8988T (cell line): ENCODE data around the gene M1AP.

Experiments used
- DNase-seq: peaks from one replicate; pipeline ENCODE4 v3.0.0; 2011

M1AP gene

GRCh38 chr2:74593826-74594772, 54.0 kb downstream of the M1AP start:
- DNase-seq = no peak

DNA sequence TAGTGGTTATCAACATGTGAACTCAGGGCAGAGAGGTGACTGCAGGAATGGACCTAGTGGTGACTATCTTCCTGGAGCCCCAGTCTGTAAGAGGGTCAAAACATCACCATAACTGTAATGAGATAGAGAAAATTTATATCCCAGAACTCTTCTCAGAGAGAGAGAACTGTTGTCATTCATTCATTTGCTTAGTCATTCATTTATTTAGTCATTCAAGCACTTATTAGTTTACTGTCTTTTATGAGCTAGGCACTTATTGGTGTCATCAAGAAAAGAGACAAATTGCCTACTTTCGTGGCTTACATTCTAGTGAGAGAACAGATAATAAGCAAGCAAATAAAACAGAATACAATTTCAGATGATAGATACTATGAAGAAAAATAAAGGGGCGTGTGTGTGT, 59.5 kb downstream of the M1AP start:
- DNase-seq = no peak

DNA sequence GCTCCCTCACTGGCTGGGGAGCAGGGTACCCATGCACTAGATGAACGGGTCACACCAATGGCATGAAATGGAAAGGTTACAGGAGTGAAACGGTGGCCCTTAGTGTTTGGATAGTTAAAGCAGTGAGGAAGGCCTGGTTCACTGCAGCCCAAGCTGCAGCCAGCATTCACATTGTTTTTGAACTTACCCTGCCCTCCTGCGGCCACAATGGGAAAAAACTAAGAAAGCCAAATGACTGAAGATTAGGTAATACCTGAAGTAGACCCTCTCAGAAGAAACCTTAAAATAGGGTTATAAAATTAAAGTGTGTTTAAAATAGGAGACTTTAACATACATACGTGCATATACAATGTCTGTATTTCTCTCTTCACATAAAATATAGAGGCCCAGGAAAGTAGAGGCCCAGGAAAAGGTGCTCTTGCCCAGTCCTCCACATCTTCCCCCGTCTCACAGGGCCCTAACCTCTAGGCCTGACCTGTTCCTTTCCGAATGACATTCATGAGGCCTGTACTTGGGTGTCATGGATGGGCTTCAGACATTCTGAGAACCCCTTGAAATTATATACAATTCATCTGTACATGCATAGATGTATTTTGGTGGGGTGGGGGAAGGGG, 60.4 kb downstream of the M1AP start:
- peak; percentile 26 for DNase-seq

DNA sequence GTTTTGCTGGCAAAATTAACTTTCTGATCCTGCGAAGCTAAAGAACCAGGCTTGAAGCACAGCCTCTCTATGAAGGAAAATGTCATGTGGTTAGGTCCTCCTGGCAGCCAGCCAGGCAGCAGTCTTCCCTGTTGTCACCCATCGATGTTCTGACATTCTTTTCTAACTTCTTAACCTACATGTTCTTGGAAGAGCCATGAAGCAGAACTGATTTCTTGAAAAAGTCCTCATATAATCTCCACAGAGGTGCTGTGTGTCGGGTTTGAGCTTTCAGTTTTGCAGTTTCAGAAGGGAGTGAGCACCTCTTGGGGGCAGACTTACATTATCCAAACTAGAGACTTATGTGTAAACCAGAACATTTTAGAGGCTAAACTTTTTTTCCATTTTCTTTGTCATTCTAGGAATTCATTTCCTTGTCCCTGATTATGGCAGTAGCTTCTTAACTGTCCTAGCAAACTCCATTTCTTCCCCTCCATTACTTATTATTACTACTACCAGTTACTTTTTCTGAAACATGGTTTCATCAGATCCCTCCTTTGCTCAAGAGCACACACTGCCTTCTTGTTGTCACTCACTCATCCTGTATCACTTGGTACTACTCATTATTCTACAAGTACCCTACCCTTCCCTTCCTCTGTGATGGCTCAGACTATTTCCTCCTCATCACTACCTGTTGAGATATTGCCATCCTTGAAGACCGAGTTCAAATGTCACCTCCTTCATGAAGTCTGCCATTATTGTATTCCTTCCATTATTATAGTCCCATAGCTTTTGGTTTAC, 62.5 kb downstream of the M1AP start:
- DNase-seq = no peak

GRCh38 chr2:74584088-74584645, 64.0 kb downstream of the M1AP start:
- DNase-seq = no peak

DNA sequence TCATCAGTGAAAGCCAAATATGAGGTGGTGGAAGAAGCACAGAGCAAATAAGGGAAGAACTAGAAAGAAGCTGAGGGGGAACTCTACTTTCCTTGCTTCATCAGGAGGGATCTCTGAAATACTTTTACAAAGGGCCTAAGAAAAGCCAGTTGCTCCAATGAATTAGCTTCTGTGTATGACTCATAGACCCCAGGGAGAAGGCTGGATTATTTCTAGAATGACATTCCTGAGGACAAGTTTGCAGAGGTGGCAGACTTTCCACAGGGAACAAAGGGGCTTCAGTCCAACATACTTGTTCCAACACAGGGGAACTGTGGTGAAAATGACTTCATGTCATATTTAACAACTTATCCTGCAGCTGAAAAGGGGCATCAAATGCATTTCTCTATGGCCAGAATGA, 64.6 kb downstream of the M1AP start:
- DNase-seq = no peak

DNA sequence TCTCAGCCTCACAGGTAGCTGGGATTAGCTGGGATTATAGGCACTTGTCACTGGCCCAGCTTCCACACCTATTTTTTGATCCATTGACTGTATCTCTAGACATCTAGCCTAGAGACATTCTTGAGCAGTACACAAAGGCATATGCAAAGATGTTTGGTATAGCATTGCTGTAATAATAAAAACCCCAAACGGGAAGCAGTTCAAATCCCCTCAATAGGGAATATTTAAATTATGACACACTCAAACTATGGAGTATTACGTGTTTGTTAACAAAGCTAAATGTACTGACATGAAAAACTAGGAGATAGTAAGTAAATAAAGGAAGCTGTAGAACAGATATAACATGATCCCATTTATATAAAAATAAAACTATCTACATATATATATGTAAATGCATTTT, 65.9 kb downstream of the M1AP start:
- DNase-seq = no peak

DNA sequence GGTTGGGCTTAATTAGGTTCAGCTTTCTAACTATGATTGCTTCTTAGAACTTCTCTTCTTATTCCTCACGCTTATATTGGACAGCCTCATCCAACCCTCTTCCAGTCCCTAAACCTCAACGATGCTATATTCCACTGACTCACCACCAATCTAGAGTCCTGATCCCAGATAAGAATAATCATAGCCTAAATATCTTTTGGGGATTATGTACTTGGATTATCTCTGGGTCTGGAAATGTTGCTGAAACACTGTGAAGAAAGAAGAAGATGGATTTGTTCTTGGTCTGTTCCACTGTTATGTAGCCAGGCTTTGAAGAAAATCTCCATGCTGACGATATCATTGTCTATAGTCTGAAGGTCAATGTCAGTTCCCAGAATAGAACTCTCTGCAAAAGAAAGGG, 66.7 kb downstream of the M1AP start:
- no peak for DNase-seq

DNA sequence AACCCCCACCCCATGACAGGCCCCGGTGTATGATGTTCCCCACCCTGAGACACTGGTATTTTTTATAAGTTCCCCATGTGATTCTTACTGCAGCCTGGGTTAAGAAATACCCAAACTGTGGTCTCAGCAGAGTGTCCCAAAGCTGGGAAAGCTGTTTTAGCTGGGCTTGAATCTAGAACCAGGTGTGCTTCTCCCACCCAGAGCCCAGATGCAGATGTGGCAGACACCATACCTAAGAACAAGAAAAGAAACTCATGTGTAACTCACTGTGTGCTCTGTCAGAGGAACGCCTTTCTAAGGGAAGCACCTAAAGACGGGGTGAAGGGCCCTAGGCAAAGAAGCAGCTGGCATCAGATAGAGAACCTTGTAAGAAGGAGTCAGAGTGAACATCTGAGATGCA, 69.7 kb downstream of the M1AP start:
- DNase-seq = no peak

GRCh38 chr2:74577448-74577847, 70.7 kb downstream of the M1AP start:
- no peak for DNase-seq

GRCh38 chr2:74576863-74577229, 71.3 kb downstream of the M1AP start:
- no peak for DNase-seq

- no peak for DNase-seq
Measured at GRCh38 chr2:74576211-74576862, 71.8 kb downstream of the M1AP start.

- DNase-seq = no peak
Measured at GRCh38 chr2:74575320-74575719, 72.8 kb downstream of the M1AP start.

GRCh38 chr2:74573747-74574562, 74.2 kb downstream of the M1AP start:
- DNase-seq = no peak

DNA sequence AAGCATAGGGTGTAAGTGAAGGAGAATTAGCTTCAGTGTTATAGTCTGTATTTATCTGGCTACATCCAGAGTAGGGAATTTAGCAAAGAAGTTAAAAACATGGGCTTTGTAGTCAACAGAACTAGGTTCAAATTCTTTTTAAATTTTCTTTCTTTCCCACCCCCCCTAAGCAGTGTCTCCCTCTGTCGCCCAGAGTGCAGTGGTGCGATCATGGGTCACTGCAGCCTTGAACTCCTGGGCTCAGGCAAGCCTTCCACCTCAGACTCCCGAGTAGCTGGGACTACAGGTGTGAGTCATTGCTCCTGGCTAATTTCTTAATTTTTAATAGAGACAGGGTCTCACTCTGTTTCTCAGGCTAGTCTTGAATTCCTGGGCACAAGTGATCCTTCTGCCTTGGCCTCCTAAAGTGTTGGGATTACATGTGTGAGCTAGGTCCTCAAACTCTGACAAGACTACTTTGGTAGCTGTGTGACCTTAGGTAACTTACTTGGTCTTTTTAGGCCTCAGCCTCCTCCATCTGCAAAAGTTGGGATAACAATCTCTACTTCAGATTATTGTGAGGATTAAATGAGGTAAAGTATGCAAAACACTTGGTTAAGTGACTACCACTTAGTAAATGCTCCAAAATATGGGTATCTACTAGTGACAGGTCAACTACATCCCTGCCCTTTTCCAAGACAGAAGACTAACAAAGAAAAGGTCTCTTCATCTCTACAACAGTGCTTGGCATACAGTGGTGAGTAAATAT, 75.8 kb downstream of the M1AP start:
- no peak for DNase-seq

- DNase-seq = no peak
Measured at GRCh38 chr2:74571058-74571457, 77.1 kb downstream of the M1AP start.

GRCh38 chr2:74569686-74570085, 78.4 kb downstream of the M1AP start:
- no peak for DNase-seq

DNA sequence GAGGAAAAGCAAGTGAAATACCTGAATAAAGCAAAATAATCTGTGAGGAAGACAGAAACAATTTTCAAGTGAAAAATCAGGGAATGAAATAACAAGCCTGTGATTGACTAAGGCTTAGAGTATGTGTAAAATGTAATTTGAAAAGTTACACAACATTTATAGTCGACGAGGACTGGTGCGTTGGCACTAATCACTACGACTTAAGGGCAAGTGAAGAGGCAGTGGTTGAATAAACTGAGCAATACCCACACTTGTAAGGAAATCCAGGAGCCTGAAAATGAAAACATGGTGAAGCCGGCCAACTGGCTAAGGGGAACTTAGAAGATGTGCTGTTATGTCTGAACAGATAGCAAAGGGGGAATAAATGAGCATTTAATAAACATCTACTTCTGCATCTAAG, 80.2 kb downstream of the M1AP start:
- DNase-seq = no peak

- DNase-seq = no peak
Measured at GRCh38 chr2:74566754-74567085, 81.4 kb downstream of the M1AP start.

GRCh38 chr2:74566076-74566753, 81.9 kb downstream of the M1AP start:
- no peak for DNase-seq

DNA sequence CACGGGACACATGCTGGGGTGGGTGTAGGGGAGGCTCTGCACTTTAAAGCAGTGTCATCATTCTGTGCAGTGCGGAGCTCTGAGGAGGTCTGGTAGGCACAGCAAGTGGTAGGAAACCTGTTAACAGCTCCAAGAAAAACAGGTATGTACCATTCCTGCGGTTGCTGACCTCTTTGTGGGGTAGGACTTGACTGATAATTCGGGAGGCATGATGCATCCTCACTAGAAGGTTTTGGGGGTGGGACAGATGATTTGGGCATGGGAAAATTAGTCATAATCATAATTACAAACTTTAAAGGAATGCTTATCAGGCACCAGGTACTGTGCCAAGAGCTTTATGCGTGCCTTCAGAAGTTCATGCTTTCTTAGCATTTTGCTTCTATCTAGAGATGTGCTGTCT, 83.9 kb downstream of the M1AP start:
- DNase-seq = no peak
